M059J (cell line): ENCODE measurements around the gene AMZ2. TPM values are rescaled to one million over a fixed set of nuclear protein-coding genes. Genes with fewer than 3 reads are reported as not detected.
"Not testable (repeated sequence)": the region's sequence is repeated elsewhere in the genome, so short reads cannot be mapped to it uniquely, and the experiment has no call there.

Experiments used
- DNase-seq: peaks from one replicate; pipeline ENCODE4 v3.0.0-alpha.2; 2012; ENCODE audit warnings: low read depth
- total RNA-seq: library from RNA; depleted of rRNA; stranded (reverse); fragments of >200 nt; shearing (Covaris generic); gene quantifications from 2 replicates; pipeline ENCODE4 v1.2.3, GENCODE V29; 2014

AMZ2 gene
- total RNA-seq, 1 experiment from 2014 or later = 96.3 TPM

DNA sequence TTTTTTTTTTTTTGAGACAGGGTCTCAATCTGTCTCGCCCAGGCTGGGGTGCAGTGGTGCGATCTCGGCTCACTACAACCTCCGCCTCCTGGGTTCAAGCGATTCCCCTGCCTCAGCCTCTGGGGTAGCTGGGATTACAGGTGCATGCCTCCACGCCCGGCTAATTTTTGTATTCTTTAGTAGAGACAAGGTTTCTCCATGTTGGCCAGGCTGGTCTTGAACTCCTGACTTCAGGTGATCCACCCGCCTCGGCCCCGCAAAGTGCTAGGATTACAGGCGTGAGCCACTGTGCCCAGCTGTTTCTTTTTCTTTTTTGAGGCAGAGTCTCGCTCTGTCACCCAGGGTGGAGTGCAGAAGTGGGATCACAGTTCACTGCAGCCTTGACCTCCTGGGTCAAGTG lies 27.1 kb upstream of the AMZ2 start:
- DNase-seq = not testable (repeated sequence)

GRCh38 chr17:68221786-68222185 lies 26.1 kb upstream of the AMZ2 start:
- no peak for DNase-seq

DNA sequence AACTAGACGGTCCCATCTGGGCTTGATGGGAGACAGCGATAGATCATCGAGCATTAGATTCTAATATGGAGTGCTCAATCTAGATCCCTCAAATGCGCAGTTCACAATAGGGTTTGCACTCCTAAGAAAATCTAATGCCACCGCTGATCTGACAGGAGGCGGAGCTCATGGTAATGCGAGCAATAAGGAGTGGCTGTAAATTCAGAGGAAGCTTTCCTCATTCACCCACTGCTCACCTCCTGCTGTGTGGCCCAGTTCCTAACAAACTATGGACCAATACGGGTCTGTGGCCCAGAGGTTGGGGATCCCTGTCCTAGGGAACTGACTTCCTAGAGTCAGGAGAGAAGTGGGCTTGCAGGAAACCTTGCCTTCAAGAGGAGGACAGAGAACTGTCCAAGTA lies 25.2 kb upstream of the AMZ2 start:
- DNase-seq = no peak

GRCh38 chr17:68225055-68225454 lies 22.8 kb upstream of the AMZ2 start:
- DNase-seq = not testable (repeated sequence)

DNA sequence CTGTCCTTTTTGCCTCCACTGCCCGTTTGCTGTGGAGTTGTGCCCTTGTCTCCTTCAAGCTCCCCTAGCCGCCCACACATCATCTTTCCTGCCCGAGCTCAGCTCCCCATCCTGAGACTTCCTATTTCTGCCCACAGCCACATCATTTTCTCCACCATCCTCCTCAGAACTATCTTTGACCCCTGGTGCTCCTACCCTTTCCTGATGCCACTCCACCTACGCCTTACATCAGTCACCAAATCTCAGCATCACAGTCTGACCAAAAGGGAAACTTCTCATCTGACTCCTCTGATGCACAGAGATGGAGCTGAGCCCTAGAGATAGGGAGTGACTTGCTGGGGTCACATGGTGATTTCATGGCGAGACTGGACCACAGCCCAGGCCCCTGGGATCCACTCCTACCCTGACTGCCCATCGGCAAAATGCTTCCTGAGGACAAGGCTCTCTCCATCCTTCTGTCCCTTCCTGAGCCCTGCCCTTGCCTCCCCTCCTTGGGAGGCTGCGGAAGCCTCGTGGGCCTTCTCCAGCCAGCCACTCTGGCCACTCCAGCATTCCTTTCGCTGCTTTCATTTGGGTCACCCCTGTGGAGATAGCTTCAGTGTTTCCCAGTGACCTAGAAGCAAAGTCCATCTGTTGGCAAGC lies 19.7 kb upstream of the AMZ2 start:
- DNase-seq = not testable (repeated sequence)

DNA sequence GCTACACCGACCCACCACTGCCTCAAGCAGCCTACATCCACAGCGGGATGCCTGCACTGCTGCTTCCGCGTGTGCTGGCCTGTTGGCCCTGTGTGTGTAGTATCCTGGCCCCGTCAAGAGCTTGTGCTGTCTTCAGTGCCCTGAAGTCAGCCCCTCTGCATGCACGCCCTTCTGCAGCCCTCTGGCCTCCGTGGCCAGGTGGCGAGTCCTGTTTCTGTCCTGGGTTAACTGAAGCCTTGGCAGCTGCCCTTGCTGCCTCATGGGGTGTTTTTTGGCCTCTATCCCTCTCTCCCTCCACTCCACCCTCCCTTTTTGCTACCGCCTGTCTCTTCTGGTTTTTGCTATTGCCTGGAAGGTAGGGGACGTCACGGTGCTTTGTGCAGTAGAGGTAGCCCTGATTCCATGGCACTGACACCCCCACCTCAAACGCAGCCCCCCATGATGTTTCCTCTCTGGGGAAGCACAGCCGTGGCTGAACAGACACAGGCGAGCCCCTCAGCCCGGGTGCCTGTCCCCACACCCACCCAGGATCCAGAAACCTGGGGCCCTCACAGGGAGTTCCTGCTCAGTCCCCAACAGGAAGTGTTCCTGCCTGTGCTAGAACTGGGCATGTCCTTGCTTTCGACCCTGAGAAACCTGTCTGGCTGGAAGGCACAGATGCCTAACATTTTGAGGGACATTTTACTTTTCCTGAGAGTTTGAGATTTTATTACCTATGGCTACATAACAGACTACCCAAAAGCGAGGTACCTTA lies 18.8 kb upstream of the AMZ2 start:
- DNase-seq = no peak

DNA sequence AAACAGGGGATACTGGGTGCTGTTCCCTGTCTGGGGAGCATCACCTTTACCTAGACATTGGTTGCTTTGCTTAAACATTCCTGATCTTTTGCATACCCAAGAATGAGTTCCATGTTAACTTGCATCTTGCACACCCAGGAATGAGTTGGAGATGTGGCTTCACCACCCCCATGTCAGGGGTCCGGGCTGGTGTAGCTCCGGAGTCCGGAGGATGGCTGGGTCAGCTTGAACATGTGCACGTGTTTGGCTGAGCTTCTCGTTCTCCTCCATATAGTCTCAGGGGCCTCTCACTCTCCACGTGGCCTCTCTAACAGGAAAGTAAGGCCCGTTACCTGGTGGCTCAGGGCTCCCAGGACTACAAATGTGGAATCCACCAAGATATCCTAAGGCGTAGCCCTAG lies 18.2 kb upstream of the AMZ2 start:
- no peak for DNase-seq

GRCh38 chr17:68231131-68231530 lies 16.7 kb upstream of the AMZ2 start:
- DNase-seq = peak; percentile 29

DNA sequence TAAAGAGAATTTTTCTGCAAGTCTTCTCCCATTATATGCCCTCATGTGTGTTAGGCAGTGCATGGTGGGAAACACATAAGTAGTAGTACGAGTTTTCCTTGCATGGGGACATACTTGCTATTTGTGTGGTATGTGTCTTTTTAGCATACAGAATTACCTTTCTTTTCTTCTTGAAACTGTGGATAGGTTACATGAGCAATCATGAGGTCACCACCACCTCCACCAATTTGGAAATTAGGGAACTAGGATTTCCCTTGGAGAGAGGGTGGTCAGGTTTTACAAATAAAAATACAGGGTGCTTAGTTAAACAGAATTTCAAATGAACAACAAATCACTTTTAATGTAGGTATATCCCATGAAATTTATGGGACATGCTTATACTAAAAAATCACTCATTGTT lies 16.3 kb upstream of the AMZ2 start:
- DNase-seq = no peak

DNA sequence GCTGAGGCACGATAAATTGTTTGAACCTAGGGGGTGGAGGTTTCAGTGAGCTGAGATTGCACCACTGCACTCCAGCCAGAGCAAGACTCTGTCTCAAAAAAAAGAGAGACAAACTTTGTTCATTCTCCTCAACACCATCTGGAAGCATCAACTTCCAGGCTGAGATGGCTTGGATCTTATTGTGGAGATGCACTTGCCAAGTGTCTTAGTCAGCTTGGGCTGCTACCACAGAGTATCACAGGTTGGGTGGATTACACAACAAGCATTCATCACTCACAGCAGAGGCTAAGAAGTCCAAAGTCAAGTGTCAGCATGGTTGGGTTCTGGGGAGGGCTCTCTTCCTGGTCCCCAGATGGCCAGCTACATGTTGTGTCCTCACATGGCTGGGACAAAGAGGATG lies 15.1 kb upstream of the AMZ2 start:
- DNase-seq = peak; percentile 53

DNA sequence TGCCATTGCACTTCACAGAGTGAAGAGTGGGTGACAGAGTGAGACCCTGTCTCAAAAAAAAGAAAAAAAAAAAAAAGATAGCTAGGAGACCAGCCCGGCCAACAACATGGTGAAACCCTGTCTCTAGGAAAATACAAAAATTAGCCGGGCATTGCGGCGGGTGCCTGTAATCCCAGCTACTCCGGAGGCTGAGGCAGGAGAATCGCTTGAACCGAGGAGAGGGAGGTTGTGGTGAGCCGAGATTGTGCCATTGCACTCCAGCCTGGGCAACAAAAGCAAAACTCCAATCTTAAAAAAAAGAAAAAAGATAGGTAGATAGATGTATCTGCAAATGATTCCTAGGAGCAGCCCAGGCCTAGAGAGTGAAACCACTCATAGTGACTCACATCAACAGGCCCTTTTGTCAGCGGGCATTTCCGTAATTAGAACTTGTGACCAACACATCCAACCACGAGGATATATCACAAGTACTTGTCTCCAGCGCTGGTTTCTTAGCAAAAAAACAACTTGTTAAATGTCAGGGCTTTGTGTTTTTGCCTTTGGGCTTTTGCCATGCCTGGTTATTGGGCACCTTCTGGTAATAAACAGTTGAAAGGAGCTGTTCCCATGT lies 13.0 kb upstream of the AMZ2 start:
- peak; percentile 95 for DNase-seq

- not testable (repeated sequence) for DNase-seq
Observed at GRCh38 chr17:68235336-68235791, 12.5 kb upstream of the AMZ2 start.

- DNase-seq = not testable (repeated sequence)
Observed at GRCh38 chr17:68237369-68238163, 10.3 kb upstream of the AMZ2 start.

GRCh38 chr17:68238164-68238870 lies 9.5 kb upstream of the AMZ2 start:
- DNase-seq = no peak

- DNase-seq = no peak
Observed at GRCh38 chr17:68238871-68239253, 9.0 kb upstream of the AMZ2 start.

GRCh38 chr17:68239632-68240366 lies 8.0 kb upstream of the AMZ2 start:
- DNase-seq = no peak

GRCh38 chr17:68246271-68247028 lies 1.4 kb upstream of the AMZ2 start:
- DNase-seq = no peak

- peak; percentile 45 for DNase-seq
Observed at GRCh38 chr17:68248199-68248825, 469 bp downstream of the AMZ2 start.

DNA sequence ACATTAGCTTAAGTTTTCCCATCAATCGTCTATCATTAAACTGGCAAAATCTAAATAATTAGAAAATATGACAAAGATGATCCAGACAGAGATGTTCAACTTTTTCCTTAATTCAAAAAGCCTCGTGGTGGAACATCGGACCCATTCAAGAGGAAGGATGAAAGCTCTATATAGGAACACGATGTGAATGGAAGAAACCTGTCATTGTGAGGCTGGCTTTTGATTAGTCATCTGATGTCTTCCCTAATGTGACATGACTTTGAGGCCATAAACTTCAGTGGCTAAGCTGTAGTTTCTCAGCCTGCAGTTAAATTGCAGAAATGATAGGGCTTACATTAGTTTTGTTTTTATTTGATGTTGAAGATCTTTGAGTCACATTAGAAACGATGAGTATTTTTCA lies 1.0 kb downstream of the AMZ2 start:
- DNase-seq = peak; percentile 22

GRCh38 chr17:68249354-68249765 lies 1.5 kb downstream of the AMZ2 start:
- DNase-seq = peak; percentile 33
